Measurements from ENCODE around the gene RPS6KB2. TPM values are rescaled to one million over a fixed set of nuclear protein-coding genes. Genes with fewer than 3 reads are reported as not detected.
A peak's percentile ranks its signal among the peaks of the same experiment; 100 is the strongest.

Gene RPS6KB2
- polyA plus RNA-seq, 6 donors from 2014 or later, result 37.9 to 54.7 (median 50.0) TPM

GRCh38 chr11:67432655-67433349 lies 4.5 kb downstream of the RPS6KB2 start:
- H3K36me3 Mint-ChIP-seq, result peaks cover 7 to 16% of the 10 kb centered on the region in 2 donors
- H3K4me3 Mint-ChIP-seq, result peak overlapping the region in 3 of 8 donors; percentile 35 to 94 (median 63)

GRCh38 chr11:67433536-67434394 lies 5.5 kb downstream of the RPS6KB2 start:
- Mint-ChIP-seq H3K27me3 (no peaks in the 10 kb centered on the region), H3K27ac (peak overlapping the region in 4 of 6 donors; percentile 32 to 76 (median 54)), H3K9me3 (no peaks in the 10 kb centered on the region), H3K4me1 (peaks cover 31 to 64% (median 56%) of the 10 kb centered on the region in 3 donors), H3K36me3 (peaks cover 7 to 16% of the 10 kb centered on the region in 2 donors), H3K4me3 (peak overlapping the region; percentile 47 to 96 (median 64))
- DNase-seq, result no peak
- ATAC-seq (ENCODE audit: low read depth in 2 of 2), result no peak

More at GRCh38 chr11:67432655-67433349, 4.5 kb downstream of the RPS6KB2 start:
- H3K27me3 Mint-ChIP-seq, result no peaks in the 10 kb centered on the region
- no peaks in the 10 kb centered on the region for H3K9me3 Mint-ChIP-seq
- DNase-seq, result no peak
- peaks cover 28 to 60% (median 58%) of the 10 kb centered on the region in 3 donors for H3K4me1 Mint-ChIP-seq
- H3K27ac Mint-ChIP-seq, result peak overlapping the region in 3 of 6 donors; percentile 59 to 87 (median 79)
- no peak for ATAC-seq (ENCODE audit: low read depth in 2 of 2)

DNA sequence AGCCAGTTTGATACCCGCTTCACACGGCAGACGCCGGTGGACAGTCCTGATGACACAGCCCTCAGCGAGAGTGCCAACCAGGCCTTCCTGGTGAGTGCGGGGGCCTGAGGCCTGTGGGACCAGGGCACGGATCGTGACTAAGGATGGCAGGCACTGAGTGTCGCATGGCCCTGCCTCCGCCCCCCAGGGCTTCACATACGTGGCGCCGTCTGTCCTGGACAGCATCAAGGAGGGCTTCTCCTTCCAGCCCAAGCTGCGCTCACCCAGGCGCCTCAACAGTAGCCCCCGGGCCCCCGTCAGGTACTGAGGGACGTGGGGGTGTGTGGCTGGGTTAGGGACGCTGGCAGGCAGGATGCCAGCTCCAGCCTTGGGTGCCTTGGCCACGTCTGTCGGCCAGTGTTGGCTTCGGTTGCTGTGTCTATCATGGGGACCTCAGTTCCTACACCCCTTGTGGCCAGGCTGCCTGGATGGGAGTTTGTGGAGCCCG lies 6.1 kb downstream of the RPS6KB2 start:
- Mint-ChIP-seq H3K27me3 (no peaks in the 10 kb centered on the region), H3K27ac (peak overlapping the region in 2 of 6 donors; percentile 59 to 89), H3K4me1 (peaks cover 38 to 71% (median 58%) of the 10 kb centered on the region in 3 donors), H3K9me3 (no peaks in the 10 kb centered on the region), H3K36me3 (peaks cover 7 to 16% of the 10 kb centered on the region in 2 donors), H3K4me3 (peak overlapping the region; percentile 29 to 98 (median 76))
- DNase-seq (no peak), ATAC-seq (ENCODE audit: low read depth in 2 of 2) (no peak)

GRCh38 chr11:67435031-67435726 lies 6.9 kb downstream of the RPS6KB2 start:
- Mint-ChIP-seq H3K27ac (peak overlapping the region in 3 of 6 donors; percentile 53 to 93 (median 90)), H3K4me1 (peaks cover 44 to 78% (median 63%) of the 10 kb centered on the region in 3 donors), H3K4me3 (peak overlapping the region; percentile 75 to 98 (median 95)), H3K36me3 (peaks cover 7 to 16% of the 10 kb centered on the region in 2 donors), H3K9me3 (no peaks in the 10 kb centered on the region), H3K27me3 (no peaks in the 10 kb centered on the region)
- no peak for DNase-seq
- ATAC-seq (ENCODE audit: low read depth in 2 of 2), result no peak

DNA sequence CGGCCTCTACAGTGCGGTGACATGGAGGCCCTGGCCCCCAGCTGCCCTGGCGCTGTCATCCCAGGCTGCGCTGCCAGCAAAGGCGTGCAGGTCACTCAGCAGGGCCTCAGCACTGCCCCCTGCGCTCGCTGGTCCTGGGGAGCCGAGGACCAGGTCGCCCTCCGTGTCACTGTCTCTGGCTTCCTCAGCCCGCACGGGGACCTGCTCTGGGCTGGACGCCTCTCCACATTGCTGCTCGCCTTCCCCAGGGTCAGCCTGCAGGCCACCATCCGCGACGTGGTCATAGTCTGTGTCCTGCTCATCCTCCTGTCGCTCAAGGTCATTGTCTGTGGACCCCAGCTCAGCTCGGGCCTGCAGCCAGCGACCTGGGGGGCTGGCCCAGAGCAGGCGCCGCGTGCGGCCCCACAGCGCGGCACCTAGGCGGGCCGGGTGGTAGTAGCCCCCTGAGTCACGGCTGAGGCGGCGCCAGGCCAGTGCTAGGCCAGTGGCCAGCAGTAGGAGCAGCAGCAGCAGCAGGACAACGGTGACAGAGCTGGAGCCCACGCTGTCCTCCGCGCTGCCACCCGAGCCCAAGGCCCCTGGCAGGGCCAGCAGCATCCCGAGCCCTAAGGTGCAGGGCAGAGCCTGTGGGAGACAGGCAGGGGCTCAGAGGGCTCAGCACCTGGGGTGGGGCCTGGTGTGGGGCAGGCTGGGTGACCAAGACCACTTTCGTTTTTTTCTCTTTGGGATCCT lies 7.6 kb downstream of the RPS6KB2 start:
- H3K36me3 Mint-ChIP-seq, result peaks cover 7 to 16% of the 10 kb centered on the region in 2 donors
- peaks cover 51 to 85% (median 66%) of the 10 kb centered on the region in 3 donors for H3K4me1 Mint-ChIP-seq

GRCh38 chr11:67436459-67437081 lies 8.3 kb downstream of the RPS6KB2 start:
- H3K27me3 Mint-ChIP-seq, result no peaks in the 10 kb centered on the region
- H3K27ac Mint-ChIP-seq, result peak overlapping the region; percentile 51 to 96 (median 90)
- peak overlapping the region; percentile 94 to 98 (median 96) for H3K4me3 Mint-ChIP-seq
- H3K4me1 Mint-ChIP-seq, result peaks cover 56 to 91% (median 68%) of the 10 kb centered on the region in 3 donors
- peaks cover 7 to 16% of the 10 kb centered on the region in 2 donors for H3K36me3 Mint-ChIP-seq
- DNase-seq (no peak), ATAC-seq (ENCODE audit: low read depth in 2 of 2) (peak; percentile 32 to 40)
- H3K9me3 Mint-ChIP-seq, result no peaks in the 10 kb centered on the region

More for the DNA sequence above, 7.6 kb downstream of the RPS6KB2 start:
- Mint-ChIP-seq H3K27ac (peak overlapping the region; percentile 51 to 96 (median 80)), H3K4me3 (peak overlapping the region; percentile 94 to 98 (median 96)), H3K27me3 (no peaks in the 10 kb centered on the region), H3K9me3 (no peaks in the 10 kb centered on the region)
- no peak for ATAC-seq (ENCODE audit: low read depth in 2 of 2)
- no peak for DNase-seq

DNA sequence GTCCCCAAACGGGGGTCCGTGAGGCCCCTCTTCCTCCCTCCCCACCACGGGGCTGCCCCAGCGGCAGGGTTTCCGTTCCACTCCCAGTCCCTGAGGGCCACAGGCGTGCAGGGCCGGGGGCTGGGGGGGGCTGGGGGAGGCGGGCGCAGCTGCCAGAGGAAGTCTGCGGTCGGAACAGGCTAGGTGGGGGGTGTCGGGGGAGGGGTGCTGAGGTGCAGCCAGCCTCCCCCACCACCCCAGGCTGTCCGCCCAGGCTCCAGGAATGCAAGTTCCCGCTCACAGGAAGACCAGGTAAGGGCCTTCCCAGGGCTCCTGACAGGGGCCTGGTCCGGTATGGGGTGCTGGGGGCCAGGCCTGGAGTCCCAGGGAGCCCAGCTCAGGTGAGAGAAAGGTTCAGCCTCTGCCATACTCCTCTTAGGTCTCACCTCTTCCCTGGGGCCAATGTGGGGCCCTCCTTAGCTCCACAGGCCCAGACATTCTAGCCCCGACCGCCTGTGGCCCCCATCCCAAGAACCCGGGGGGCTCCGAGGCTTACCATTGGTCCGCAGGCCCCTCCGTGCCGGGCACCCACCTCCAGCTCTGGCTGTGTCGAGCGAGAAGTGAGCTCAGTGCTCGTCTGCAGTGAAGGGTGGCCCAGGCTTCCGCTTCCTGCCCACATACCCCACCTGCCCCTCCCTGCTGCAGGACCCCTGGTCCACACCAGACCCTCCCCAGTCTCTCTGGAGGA lies 9.0 kb downstream of the RPS6KB2 start, which contains the start of gene PTPRCAP:
PTPRCAP (minus strand) TSS at position 601 of the 727 bp plus-strand sequence; CDS start at position 538, 63 bp downstream.
- DNase-seq (peak; percentile 82), ATAC-seq (ENCODE audit: low read depth in 2 of 2) (peak; percentile 69 to 71)
- peak within 1 kb of the TSS; percentile 94 to 98 (median 96) for H3K4me3 Mint-ChIP-seq
- H3K4me1 Mint-ChIP-seq, result peaks cover 54 to 91% (median 67%) of the 10 kb centered on the region in 3 donors
- no peaks in the 10 kb centered on the region for H3K9me3 Mint-ChIP-seq
- peaks cover under 1 to 16% of the 10 kb centered on the region in 2 donors for H3K36me3 Mint-ChIP-seq
- H3K27ac Mint-ChIP-seq, result peak within 1 kb of the TSS; percentile 88 to 96 (median 91)
- H3K27me3 Mint-ChIP-seq, result no peaks in the 10 kb centered on the region

DNA sequence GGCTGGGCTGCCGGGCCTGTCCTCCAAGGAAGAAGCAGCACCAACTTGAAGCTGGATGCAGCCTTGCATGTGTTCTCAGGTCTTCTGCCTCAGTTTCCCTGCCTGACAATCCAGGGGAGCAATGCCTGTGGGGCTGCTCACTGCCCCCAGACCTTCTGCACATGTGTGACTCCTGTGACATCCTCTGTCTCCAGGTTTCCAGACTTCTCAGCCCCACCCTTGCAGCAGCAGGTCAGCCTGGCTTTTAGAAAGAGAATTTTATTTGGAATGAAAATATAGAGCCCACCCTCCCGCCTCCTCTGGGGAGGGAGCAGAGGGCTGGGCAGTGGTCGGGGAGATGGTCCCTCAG lies 9.5 kb downstream of the RPS6KB2 start:
- H3K4me3 Mint-ChIP-seq, result peak overlapping the region; percentile 94 to 98 (median 96)
- no peaks in the 10 kb centered on the region for H3K9me3 Mint-ChIP-seq
- peaks cover 0 to 16% of the 10 kb centered on the region in 2 donors for H3K36me3 Mint-ChIP-seq
- H3K27me3 Mint-ChIP-seq, result no peaks in the 10 kb centered on the region
- ATAC-seq (ENCODE audit: low read depth in 2 of 2) (no peak), DNase-seq (no peak)
- H3K4me1 Mint-ChIP-seq, result peaks cover 57 to 91% (median 67%) of the 10 kb centered on the region in 3 donors
- peak overlapping the region; percentile 81 to 96 (median 89) for H3K27ac Mint-ChIP-seq

GRCh38 chr11:67438158-67438902 lies 10.0 kb downstream of the RPS6KB2 start:
- Mint-ChIP-seq H3K4me3 (peak overlapping the region; percentile 94 to 98 (median 96)), H3K27ac (peak overlapping the region in 3 of 6 donors; percentile 92 to 96 (median 94)), H3K36me3 (peaks cover 0 to 16% of the 10 kb centered on the region in 2 donors), H3K4me1 (peaks cover 59 to 87% (median 64%) of the 10 kb centered on the region in 3 donors), H3K27me3 (no peaks in the 10 kb centered on the region), H3K9me3 (no peaks in the 10 kb centered on the region)
- ATAC-seq (ENCODE audit: low read depth in 2 of 2) (peak in 1 of 2 donors; percentile 10), DNase-seq (no peak)

GRCh38 chr11:67439321-67440228 lies 11.3 kb downstream of the RPS6KB2 start:
- DNase-seq, result no peak

More at GRCh38 chr11:67439321-67440228, 11.3 kb downstream of the RPS6KB2 start:
- Mint-ChIP-seq H3K27ac (peak overlapping the region in 5 of 6 donors; percentile 68 to 97 (median 94)), H3K27me3 (no peaks in the 10 kb centered on the region), H3K9me3 (no peaks in the 10 kb centered on the region), H3K4me3 (peak overlapping the region; percentile 72 to 97 (median 94)), H3K4me1 (peaks cover 53 to 85% (median 66%) of the 10 kb centered on the region in 3 donors), H3K36me3 (peaks cover 0 to 16% of the 10 kb centered on the region in 2 donors)
- no peak for ATAC-seq (ENCODE audit: low read depth in 2 of 2)
